Ovary (tissue), 9 donors: Measurements from ENCODE around the gene ZNF576. TPM values are rescaled to one million over a fixed set of nuclear protein-coding genes. Genes with fewer than 3 reads are reported as not detected.

Source experiments
- DNase-seq, 5 donors: peaks; one replicate each; pipeline ENCODE4 v3.0.0-alpha.2; 2019 to 2020
- H3K27ac ChIP-seq, 2 donors: fragments of 200-600 bp; one replicate each; pipeline versions ENCODE4 v1.5.1 to v1.8.0; 2019 to 2022
- H3K27me3 ChIP-seq: fragments of 200-600 bp; one replicate; pipeline ENCODE4 v1.8.0; 2022
- H3K36me3 ChIP-seq: fragments of 200-600 bp; sonication (generic); one replicate; pipeline ENCODE4 v1.5.1; 2019
- H3K4me1 ChIP-seq: one replicate; pipeline ENCODE4 v1.8.1; 2013; ENCODE audit warnings: mild to moderate bottlenecking, moderate library complexity; ENCODE audit not compliant: insufficient read depth
- H3K4me3 ChIP-seq: fragments of 200-600 bp; sonication (generic); one replicate; pipeline ENCODE4 v1.5.1; 2017
- H3K9me3 ChIP-seq, 2 donors: fragments of 200-600 bp in 1 of 2; sonication (generic) in 1 of 2; one replicate each; pipeline versions ENCODE4 v1.5.1 to v1.8.1; 2013 to 2019; ENCODE audit warnings: mild to moderate bottlenecking in 1 of 2, moderate library complexity in 1 of 2
- CTCF ChIP-seq, 3 donors: fragments of 450-650 bp in 2 of 3; fragments of 200-600 bp in 1 of 3; IDR thresholded peaks; one replicate each; pipeline versions ENCODE4 v1.5.1 to v1.8.0; 2016 to 2022; ENCODE audit warnings: antibody characterized with exemption in 3 of 3, mild to moderate bottlenecking in 1 of 3
- EP300 ChIP-seq: sonication (generic); formaldehyde crosslinking; IDR thresholded peaks from one replicate; pipeline ENCODE4 v1.6.1; 2017; ENCODE audit warnings: antibody characterized with exemption
- POLR2A ChIP-seq: fragments of 450-650 bp; IDR thresholded peaks from one replicate; pipeline ENCODE4 v1.6.1; 2017; ENCODE audit warnings: antibody characterized with exemption, mild to moderate bottlenecking, moderate library complexity
- WGBS, 3 donors: extraction: QIAGEN DNeasy Blood & Tissue Kit in 1 of 3; methylation state at CpG; one replicate each; pipeline versions ENCODE4 v1.1.5 to v1.1.7; 2013 to 2017; 5-methylcytosine and 5-hydroxymethylcytosine counted together
- intact Hi-C, 4 donors: fragments of 100-400 bp; cut with DNase I; formaldehyde crosslinking; loops; one replicate each; pipeline versions ENCODE4 v1.11.0 to v1.15.1; 2022 to 2023
- polyA plus RNA-seq, 2 donors: library from polyadenylated mRNA; stranded (reverse); fragments of 200-250 nt in 1 of 2; fragments of 350-450 nt in 1 of 2; fragmentation: Illumina TruSeq in 1 of 2; extraction: RNeasy Lipid Tissue Mini Kit (QIAGEN cat#74804) in 1 of 2; gene quantifications; one replicate each; pipeline ENCODE4 v1.2.3, GENCODE V29; 2013 to 2014
- total RNA-seq, 7 donors: library from RNA; depleted of rRNA in 2 of 7; stranded (reverse); fragments of >200 nt in 2 of 7; fragmentation: NEBNext Ultra II Directional in 3 of 7; extraction: Animal tissue kit (Norgen Biotek cat#: 25700) in 3 of 7; gene quantifications; one replicate each; pipeline versions ENCODE4 v1.1.0 to v1.2.4, GENCODE V29; 2016 to 2023
- donor health status: DM: no; HTN: no; CAD: no; lungs with moderate emphysema.
- donor health status: DM: no; HTN: no; CAD: no.
- donor health status: Bipolar disorder and iron deficiency.
- donor health status: DM: yes; HTN: yes; CAD: no.
- donor health status: DM: no; HTN: no; CAD: no.
- donor health status: DM: yes; HTN: yes; CAD: no.

The ZNF576 gene
- total and polyA plus RNA-seq, 9 donors, result 8.6 to 22.4 (median 16.6) TPM

DNA sequence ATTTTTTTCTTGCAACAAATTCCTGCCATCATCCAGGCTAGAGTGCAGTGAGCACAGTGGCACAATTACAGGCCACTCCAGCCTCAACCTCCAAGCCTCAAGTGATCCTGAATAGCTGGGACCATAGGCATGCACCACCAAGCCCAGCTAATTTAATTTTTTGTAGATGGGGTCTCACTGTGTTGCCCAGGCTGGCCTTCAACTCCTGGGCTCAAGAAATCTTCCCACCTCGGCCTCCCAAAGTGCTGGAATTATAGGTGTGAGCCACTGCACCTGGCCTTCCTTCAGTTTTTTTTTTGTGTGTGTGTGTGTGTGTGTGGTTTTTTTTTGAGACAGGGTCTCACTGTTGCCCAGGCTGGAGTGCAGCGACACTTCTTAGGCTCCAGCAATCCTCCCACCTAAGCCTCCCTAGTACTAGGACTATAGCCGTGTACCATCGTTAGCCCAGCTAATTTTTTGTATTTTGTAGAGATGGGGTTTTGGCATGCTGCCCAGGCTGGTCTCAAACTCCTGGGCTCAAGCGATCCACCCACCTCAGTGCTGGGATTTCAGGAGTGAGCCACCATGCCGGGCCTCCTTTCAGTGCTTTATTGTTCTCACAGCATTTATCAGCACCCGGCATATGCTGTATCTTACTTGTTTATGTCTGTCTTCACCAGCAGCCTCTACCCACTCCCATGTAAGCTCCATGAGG is 9.6 kb downstream of the ZNF576 start:
- Histone ChIP-seq H3K27me3 (no peaks in the 10 kb centered on the region), H3K27ac (no peak overlapping the region), H3K4me1 (no peaks in the 10 kb centered on the region), H3K9me3 (no peaks in the 10 kb centered on the region), H3K36me3 (no peaks in the 10 kb centered on the region), H3K4me3 (no peak overlapping the region)
- intact Hi-C loops, result loop anchor here in 1 of 4 donors (10.0 kb wide), 1 partner anchor 49 kb away; no protein-coding TSS in a partner anchor
- DNase-seq, result no peak
- TF ChIP-seq EP300 (no peak), CTCF (IDR thresholded peaks at IDR 0.05) (no peak), POLR2A (no peak)
- 52 to 63% (median 60%) methylated on average over 7 of the region's 7 CpGs for WGBS, 3 donors

- TF ChIP-seq CTCF (IDR thresholded peaks at IDR 0.05) (no peak), EP300 (no peak), POLR2A (no peak)
- H3K4me3 ChIP-seq, result no peak overlapping the region
- no peaks in the 10 kb centered on the region for H3K9me3 ChIP-seq
- intact Hi-C loops, result loop anchor here in 1 of 4 donors (10.0 kb wide), 1 partner anchor 48 kb away; no protein-coding TSS in a partner anchor
- DNase-seq, result no peak
- WGBS, 3 donors, result 83 to 85% (median 85%) methylated on average over 7 of the region's 7 CpGs
- no peak overlapping the region for H3K27ac ChIP-seq
- no peaks in the 10 kb centered on the region for H3K27me3 ChIP-seq
- no peaks in the 10 kb centered on the region for H3K36me3 ChIP-seq
- no peaks in the 10 kb centered on the region for H3K4me1 ChIP-seq
These were observed 10.3 kb downstream of the ZNF576 start for GRCh38 chr19:43606569-43607229.

GRCh38 chr19:43607238-43608205 is 11.1 kb downstream of the ZNF576 start:
- H3K27ac ChIP-seq, result no peak overlapping the region
- H3K36me3 ChIP-seq, result no peaks in the 10 kb centered on the region
- intact Hi-C loops, result loop anchor here in 1 of 4 donors (10.0 kb wide), 1 partner anchor 47 kb away; no protein-coding TSS in a partner anchor
- H3K4me3 ChIP-seq, result no peak overlapping the region
- no peak for DNase-seq
- no peaks in the 10 kb centered on the region for H3K27me3 ChIP-seq
- no peaks in the 10 kb centered on the region for H3K4me1 ChIP-seq
- WGBS, 3 donors, result 65 to 66% (median 66%) methylated on average over 28 of the region's 28 CpGs
- TF ChIP-seq POLR2A, result no peak
- TF ChIP-seq CTCF (IDR thresholded peaks at IDR 0.05), result no peak
- no peak for TF ChIP-seq EP300
- H3K9me3 ChIP-seq, result no peaks in the 10 kb centered on the region

GRCh38 chr19:43609872-43610271 is 13.5 kb downstream of the ZNF576 start:
- WGBS, 3 donors, result 79 to 92% (median 90%) methylated on average over 7 of the region's 7 CpGs
- TF ChIP-seq POLR2A (no peak), EP300 (no peak), CTCF (IDR thresholded peaks at IDR 0.05) (no peak)
- intact Hi-C loops, result loop anchor here in 1 of 4 donors (10.0 kb wide), 1 partner anchor 45 kb away; no protein-coding TSS in a partner anchor
- Histone ChIP-seq H3K36me3 (no peaks in the 10 kb centered on the region), H3K4me3 (no peak overlapping the region), H3K27me3 (no peaks in the 10 kb centered on the region), H3K27ac (no peak overlapping the region), H3K4me1 (no peaks in the 10 kb centered on the region), H3K9me3 (no peaks in the 10 kb centered on the region)
- no peak for DNase-seq
